ENCODE measurements around the gene SSMEM1.
"Not testable (repeated sequence)": the region's sequence is repeated elsewhere in the genome, so short reads cannot be mapped to it uniquely, and the experiment has no call there.

The SSMEM1 gene

GRCh38 chr7:130213828-130214227 lies 6.2 kb downstream of the SSMEM1 start:
- DNase-seq: no peak

GRCh38 chr7:130216025-130216424 lies 8.4 kb downstream of the SSMEM1 start:
- DNase-seq: no peak

GRCh38 chr7:130216750-130217149 lies 9.1 kb downstream of the SSMEM1 start:
- DNase-seq: no peak

- DNase-seq: no peak
Measured at GRCh38 chr7:130218806-130219620, 11.4 kb downstream of the SSMEM1 start.

GRCh38 chr7:130219871-130220270 lies 12.2 kb downstream of the SSMEM1 start:
- no peak for DNase-seq

GRCh38 chr7:130221746-130222145 lies 14.1 kb downstream of the SSMEM1 start:
- no peak for DNase-seq

GRCh38 chr7:130223646-130224045 lies 16.0 kb downstream of the SSMEM1 start:
- DNase-seq: no peak

GRCh38 chr7:130224210-130224609 lies 16.6 kb downstream of the SSMEM1 start:
- no peak for DNase-seq

GRCh38 chr7:130224923-130225322 lies 17.3 kb downstream of the SSMEM1 start:
- not testable (repeated sequence) for DNase-seq

- no peak for DNase-seq
Measured at GRCh38 chr7:130226333-130226732, 18.7 kb downstream of the SSMEM1 start.

GRCh38 chr7:130227883-130228575 lies 20.4 kb downstream of the SSMEM1 start:
- no peak for DNase-seq

GRCh38 chr7:130228840-130229502 lies 21.3 kb downstream of the SSMEM1 start:
- DNase-seq: no peak

- DNase-seq: not testable (repeated sequence)
Measured at GRCh38 chr7:130229981-130230380, 22.3 kb downstream of the SSMEM1 start.

GRCh38 chr7:130231792-130232191 lies 24.1 kb downstream of the SSMEM1 start:
- no peak for DNase-seq

GRCh38 chr7:130232209-130232608 lies 24.5 kb downstream of the SSMEM1 start:
- DNase-seq: no peak

- DNase-seq: no peak
Measured at GRCh38 chr7:130234078-130234477, 26.4 kb downstream of the SSMEM1 start.

GRCh38 chr7:130236361-130236760 lies 28.7 kb downstream of the SSMEM1 start:
- not testable (repeated sequence) for DNase-seq

- no peak for DNase-seq
Measured at GRCh38 chr7:130240240-130240639, 32.6 kb downstream of the SSMEM1 start.

GRCh38 chr7:130242198-130243014 lies 34.7 kb downstream of the SSMEM1 start:
- DNase-seq: peak; percentile 14

- not testable (repeated sequence) for DNase-seq
Measured at GRCh38 chr7:130243486-130243885, 35.8 kb downstream of the SSMEM1 start.

GRCh38 chr7:130246491-130246890 lies 38.8 kb downstream of the SSMEM1 start:
- not testable (repeated sequence) for DNase-seq

GRCh38 chr7:130248842-130249241 lies 41.2 kb downstream of the SSMEM1 start:
- DNase-seq: not testable (repeated sequence)

- not testable (repeated sequence) for DNase-seq
Measured at GRCh38 chr7:130249626-130250025, 42.0 kb downstream of the SSMEM1 start.

Measured in NK-92 treated with Interleukin-12 subunit alpha and Interleukin-12 subunit beta, amount 100 ng/mL, for 24 hours (cell line).